ENCODE measurements around the gene DEFB126. TPM values are rescaled to one million over a fixed set of nuclear protein-coding genes. Genes with fewer than 3 reads are reported as not detected.

DEFB126 gene
- total RNA-seq, 1 experiment from 2014 or later = not detected

- no peak for TF ChIP-seq CTCF (IDR thresholded peaks at IDR 0.05; ENCODE audit: insufficient read depth in 1 of 2, low read depth in 1 of 2, low read length in 1 of 2, severe bottlenecking in 1 of 2, unreplicated experiment in 1 of 2)
- POLR2A ChIA-PET = interaction anchor here (0.6 kb wide), 1 partner anchor 390 kb away, joined by 6 read pairs; no protein-coding TSS in a partner anchor
- H3K36me3 Mint-ChIP-seq (ENCODE audit: insufficient read depth, unreplicated experiment) = no peaks in the 10 kb centered on the region
- no peaks in the 10 kb centered on the region for H3K4me1 Mint-ChIP-seq (ENCODE audit: low read depth, unreplicated experiment)
- H3K9me3 Mint-ChIP-seq (ENCODE audit: unreplicated experiment) = peaks cover 10% of the 10 kb centered on the region
- intact Hi-C loops (cut with micrococcal nuclease; ENCODE audit: unreplicated experiment) = no loop called here
- DNase-seq = no peak
- H3K27me3 Mint-ChIP-seq (ENCODE audit: insufficient read depth, unreplicated experiment) = peaks cover 16% of the 10 kb centered on the region
- H3K4me3 Mint-ChIP-seq (ENCODE audit: unreplicated experiment) = no peak overlapping the region
- H3K27ac Mint-ChIP-seq (ENCODE audit: unreplicated experiment) = no peak overlapping the region
- no peaks in the 10 kb centered on the region for H3K4me1 ChIP-seq
- H3K36me3 ChIP-seq (ENCODE audit: control insufficient read depth, insufficient read depth, low read length) = no peaks in the 10 kb centered on the region
- BruUV-seq (replicated peaks) = no TSS peak
- no peak overlapping the region for H3K4me3 ChIP-seq (ENCODE audit: low read depth, low read length)
- CTCF ChIA-PET = no interaction called here
- H3K27me3 ChIP-seq (replicated peaks; ENCODE audit: control insufficient read depth, insufficient read depth, low read length) = no peaks in the 10 kb centered on the region
- no peaks in the 10 kb centered on the region for H3K9me3 ChIP-seq
Measured at GRCh38 chr20:187733-188132, 45.3 kb downstream of the DEFB126 start.

GRCh38 chr20:189611-190010 is 47.2 kb downstream of the DEFB126 start, which contains the start of gene DEFB128:
DEFB128 (minus strand) TSS chr20:189711; CDS start chr20:189623, 88 bp downstream.
- no peak for TF ChIP-seq CTCF (IDR thresholded peaks at IDR 0.05; ENCODE audit: insufficient read depth in 1 of 2, low read depth in 1 of 2, low read length in 1 of 2, severe bottlenecking in 1 of 2, unreplicated experiment in 1 of 2)
- Histone ChIP-seq H3K4me1 (no peaks in the 10 kb centered on the region), H3K4me3 (ENCODE audit: low read depth, low read length) (no peak within 1 kb of the TSS), H3K36me3 (ENCODE audit: control insufficient read depth, insufficient read depth, low read length) (no peaks in the 10 kb centered on the region), H3K27me3 (replicated peaks; ENCODE audit: control insufficient read depth, insufficient read depth, low read length) (no peaks in the 10 kb centered on the region), H3K9me3 (no peaks in the 10 kb centered on the region)
- Mint-ChIP-seq H3K27me3 (ENCODE audit: insufficient read depth, unreplicated experiment) (peaks cover 9% of the 10 kb centered on the region), H3K36me3 (ENCODE audit: insufficient read depth, unreplicated experiment) (no peaks in the 10 kb centered on the region), H3K9me3 (ENCODE audit: unreplicated experiment) (peaks cover 10% of the 10 kb centered on the region), H3K27ac (ENCODE audit: unreplicated experiment) (no peak within 1 kb of the TSS), H3K4me1 (ENCODE audit: low read depth, unreplicated experiment) (no peaks in the 10 kb centered on the region), H3K4me3 (ENCODE audit: unreplicated experiment) (no peak within 1 kb of the TSS)
- intact Hi-C loops (cut with micrococcal nuclease; ENCODE audit: unreplicated experiment) = no loop called here
- BruUV-seq (replicated peaks) = no TSS peak
- CTCF ChIA-PET = no interaction called here
- POLR2A ChIA-PET = no interaction called here
- DNase-seq = no peak

Other genes with a start within 250 kb of the DEFB126 start
- gene DEFB125, start 54.9 kb upstream of the DEFB126 start, total RNA-seq (2022) = not detected in 2 replicates
- not detected in 2 replicates for gene DEFB127, start 14.9 kb downstream of the DEFB126 start, total RNA-seq (2022)
- gene DEFB128, start 47.1 kb downstream of the DEFB126 start, total RNA-seq (2022) = not detected in 2 replicates
- gene DEFB129, start 84.7 kb downstream of the DEFB126 start, total RNA-seq (2022) = not detected in 2 replicates
- gene DEFB132, start 115.1 kb downstream of the DEFB126 start, total RNA-seq (2022) = not detected in 2 replicates
- 10.3 and 11.5 TPM in 2 replicates for gene C20orf96, start 148.2 kb downstream of the DEFB126 start, total RNA-seq (2022)
- gene ZCCHC3, start 155.0 kb downstream of the DEFB126 start, total RNA-seq (2022) = 34.4 and 37.2 TPM in 2 replicates
- 13.9 and 14.7 TPM in 2 replicates for gene SOX12, start 183.0 kb downstream of the DEFB126 start, total RNA-seq (2022)
- 24.6 and 27.5 TPM in 2 replicates for gene NRSN2, start 204.5 kb downstream of the DEFB126 start, total RNA-seq (2022)
- 113 and 132 TPM in 2 replicates for gene TRIB3, start 238.2 kb downstream of the DEFB126 start, total RNA-seq (2022)

All from Caco-2 (cell line).